Kidney epithelial cell (primary cell): ENCODE data around the gene RUFY4. TPM values are rescaled to one million over a fixed set of nuclear protein-coding genes. Genes with fewer than 3 reads are reported as not detected.

Source experiments
- DNase-seq: peaks from one replicate; pipeline ENCODE4 v3.0.0-alpha.2; 2010; ENCODE audit warnings: low read depth
- H3K27me3 ChIP-seq: 2 replicates; pipeline ENCODE4 v1.6.0; 2011; ENCODE audit warnings: low read length; ENCODE audit not compliant: control insufficient read depth, insufficient read depth
- H3K36me3 ChIP-seq: 2 replicates; pipeline ENCODE4 v1.5.1; 2011; ENCODE audit warnings: low read length; ENCODE audit not compliant: control insufficient read depth, insufficient read depth
- H3K4me3 ChIP-seq: 2 replicates; pipeline ENCODE4 v1.5.1; 2011; ENCODE audit warnings: low read depth, mild to moderate bottlenecking, control low read depth, low read length
- total RNA-seq: library from RNA; depleted of rRNA; stranded (reverse); fragments of >200 nt; gene quantifications from 2 replicates; pipeline ENCODE4 v1.2.3, GENCODE V29; 2015
- TF ChIP-seq, protein P1 (sequence below): IDR thresholded peaks from 2 replicates; pipeline ENCODE4 v1.5.1; 2011; ENCODE audit warnings: mild to moderate bottlenecking, moderate library complexity, low read length, control low read depth, inconsistent platforms; ENCODE audit not compliant: insufficient read depth, poor library complexity, severe bottlenecking

The RUFY4 gene
- total RNA-seq, 1 donor from 2014 or later: not detected

DNA sequence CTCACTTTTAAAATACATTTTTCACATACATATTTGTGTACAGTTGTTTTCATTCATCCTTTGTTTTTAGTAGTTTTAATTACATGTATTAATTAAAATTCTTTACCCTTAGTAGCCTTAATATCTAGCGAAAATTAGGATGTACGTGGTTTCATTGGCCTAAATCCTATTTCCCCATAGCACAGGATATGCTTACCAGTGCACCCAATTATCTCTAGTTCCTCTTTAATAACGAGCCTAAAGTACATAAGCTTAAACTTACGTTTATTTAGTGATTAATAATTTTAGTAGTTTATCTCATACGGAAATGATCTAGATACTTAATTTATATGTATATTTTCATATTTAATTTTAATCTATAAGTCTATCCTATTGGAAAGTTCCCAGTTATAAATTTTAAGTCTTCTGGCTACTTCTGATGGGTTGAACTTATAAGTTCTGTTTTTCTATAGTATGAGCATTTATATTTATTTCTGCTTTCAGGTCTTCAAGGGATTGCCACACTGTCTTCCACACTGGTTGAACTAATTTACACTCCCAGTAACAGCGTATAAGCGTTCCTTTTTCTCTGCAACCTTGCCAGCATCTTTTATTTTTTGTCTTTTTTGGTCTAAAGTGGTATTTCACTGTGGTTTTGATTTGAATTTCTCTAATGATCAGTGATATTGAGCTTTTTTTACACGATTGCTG lies 21.4 kb upstream of the RUFY4 start:
- TF ChIP-seq, protein P1, sequence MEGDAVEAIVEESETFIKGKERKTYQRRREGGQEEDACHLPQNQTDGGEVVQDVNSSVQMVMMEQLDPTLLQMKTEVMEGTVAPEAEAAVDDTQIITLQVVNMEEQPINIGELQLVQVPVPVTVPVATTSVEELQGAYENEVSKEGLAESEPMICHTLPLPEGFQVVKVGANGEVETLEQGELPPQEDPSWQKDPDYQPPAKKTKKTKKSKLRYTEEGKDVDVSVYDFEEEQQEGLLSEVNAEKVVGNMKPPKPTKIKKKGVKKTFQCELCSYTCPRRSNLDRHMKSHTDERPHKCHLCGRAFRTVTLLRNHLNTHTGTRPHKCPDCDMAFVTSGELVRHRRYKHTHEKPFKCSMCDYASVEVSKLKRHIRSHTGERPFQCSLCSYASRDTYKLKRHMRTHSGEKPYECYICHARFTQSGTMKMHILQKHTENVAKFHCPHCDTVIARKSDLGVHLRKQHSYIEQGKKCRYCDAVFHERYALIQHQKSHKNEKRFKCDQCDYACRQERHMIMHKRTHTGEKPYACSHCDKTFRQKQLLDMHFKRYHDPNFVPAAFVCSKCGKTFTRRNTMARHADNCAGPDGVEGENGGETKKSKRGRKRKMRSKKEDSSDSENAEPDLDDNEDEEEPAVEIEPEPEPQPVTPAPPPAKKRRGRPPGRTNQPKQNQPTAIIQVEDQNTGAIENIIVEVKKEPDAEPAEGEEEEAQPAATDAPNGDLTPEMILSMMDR: no peak
- no peaks in the 10 kb centered on the region for H3K36me3 ChIP-seq
- no peak for DNase-seq
- H3K27me3 ChIP-seq: peaks cover 3% of the 10 kb centered on the region
- H3K4me3 ChIP-seq: no peak overlapping the region

DNA sequence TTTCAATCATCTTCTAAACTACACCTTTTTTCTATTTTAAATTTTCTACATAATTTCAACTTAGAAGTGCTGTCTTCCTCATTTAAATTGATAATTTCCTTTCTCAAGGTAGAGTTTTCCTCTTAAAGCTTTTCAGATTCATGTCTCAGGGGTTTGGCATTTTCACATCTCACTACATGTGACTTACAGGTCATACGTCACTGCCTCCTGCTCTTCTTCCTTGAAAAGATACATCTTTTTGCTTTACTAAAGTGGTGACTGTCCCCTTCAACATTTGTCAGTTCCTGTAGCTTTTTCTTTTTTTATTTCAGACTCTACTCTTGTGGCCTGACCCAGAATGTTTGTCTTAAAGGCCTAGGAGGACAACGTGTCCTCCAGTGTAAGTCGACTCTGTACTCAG lies 17.1 kb upstream of the RUFY4 start:
- Histone ChIP-seq H3K4me3 (no peak overlapping the region), H3K36me3 (no peaks in the 10 kb centered on the region), H3K27me3 (no peaks in the 10 kb centered on the region)
- TF ChIP-seq, protein P1: no peak
- no peak for DNase-seq

DNA sequence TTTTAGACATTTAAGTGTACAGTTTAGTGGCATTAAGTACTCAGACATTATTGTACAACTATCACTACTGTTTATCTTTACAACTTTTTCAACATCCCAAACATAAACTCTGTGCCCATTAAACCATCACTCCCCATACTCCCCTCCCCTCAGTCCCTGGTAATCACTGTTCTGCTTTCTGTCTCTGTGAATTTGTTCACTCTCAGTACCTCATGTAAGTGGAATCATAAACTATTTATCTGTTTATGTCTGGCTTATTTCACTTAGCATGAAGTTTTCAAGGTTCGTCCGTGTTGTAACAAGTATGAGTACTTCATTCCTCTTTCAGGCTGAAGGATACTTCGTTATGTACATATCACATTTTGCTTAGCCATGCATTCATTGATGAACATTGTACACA lies 9.8 kb upstream of the RUFY4 start:
- H3K27me3 ChIP-seq: peaks cover 16% of the 10 kb centered on the region
- TF ChIP-seq, protein P1: no peak
- no peak overlapping the region for H3K4me3 ChIP-seq
- H3K36me3 ChIP-seq: no peaks in the 10 kb centered on the region
- no peak for DNase-seq

DNA sequence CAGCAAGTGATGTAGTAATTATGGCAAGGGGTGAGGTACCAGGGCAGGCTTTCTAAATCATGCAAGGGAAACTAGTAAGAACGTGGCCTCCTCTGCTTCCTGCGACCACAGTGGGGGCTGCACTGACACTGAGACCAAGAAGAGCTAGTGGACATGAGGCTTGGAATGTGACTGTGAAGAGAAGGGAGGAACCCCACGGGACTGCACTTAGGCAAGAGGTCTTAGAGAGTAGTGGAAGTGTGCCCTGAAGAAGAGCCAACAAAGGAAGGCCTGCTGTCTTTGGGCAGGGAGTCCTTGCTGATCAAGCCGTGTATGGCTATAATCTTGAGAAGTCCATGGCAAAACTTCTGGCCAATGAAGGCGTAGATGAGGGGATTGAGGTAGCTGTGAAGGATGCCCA lies 8.9 kb upstream of the RUFY4 start:
- DNase-seq: no peak
- Histone ChIP-seq H3K27me3 (peaks cover 16% of the 10 kb centered on the region), H3K36me3 (no peaks in the 10 kb centered on the region), H3K4me3 (no peak overlapping the region)
- TF ChIP-seq, protein P1: no peak

DNA sequence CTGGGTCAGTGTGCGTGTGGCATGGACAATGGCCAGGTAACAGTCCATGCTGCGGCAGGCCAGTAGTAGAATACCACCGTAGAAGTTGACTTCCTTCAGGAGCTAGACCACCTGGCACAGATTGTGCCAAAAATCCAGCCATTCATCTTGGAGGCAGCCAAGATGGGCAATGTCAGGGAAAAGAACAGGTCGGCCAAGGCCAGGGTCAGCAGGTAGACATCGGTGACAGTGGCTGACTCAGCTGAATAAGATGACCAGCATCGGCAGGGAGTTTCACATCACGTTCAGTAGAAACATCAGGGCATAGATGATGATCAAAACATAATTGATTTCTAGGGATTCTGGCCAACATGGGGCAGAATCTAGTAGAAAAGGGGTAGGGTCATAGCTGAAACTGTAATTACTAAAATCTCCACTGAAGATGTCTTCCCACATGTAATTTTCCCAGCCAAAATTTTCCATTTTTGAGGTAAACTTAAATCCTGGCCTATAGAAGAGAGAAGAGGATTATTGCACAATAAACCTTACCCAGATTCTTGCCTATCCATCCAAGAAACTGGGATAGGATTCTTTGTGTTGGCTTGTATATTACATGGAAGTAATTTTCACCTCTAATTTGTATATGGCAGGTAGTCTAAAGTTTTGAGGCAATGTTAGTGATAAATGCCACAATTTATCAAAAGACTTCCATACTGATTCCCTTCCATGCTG lies 7.9 kb upstream of the RUFY4 start:
- H3K4me3 ChIP-seq: no peak overlapping the region
- H3K36me3 ChIP-seq: no peaks in the 10 kb centered on the region
- DNase-seq: no peak
- TF ChIP-seq, protein P1: no peak
- H3K27me3 ChIP-seq: peaks cover 21% of the 10 kb centered on the region
